Prostate gland (tissue), 2 donors: ENCODE results near the gene FAM83G.
"Not testable (repeated sequence)": the region's sequence is repeated elsewhere in the genome, so short reads cannot be mapped to it uniquely, and the experiment has no call there.

Source experiments
- POLR2A ChIP-seq: fragments of 450-650 bp; IDR thresholded peaks from one replicate; pipeline ENCODE4 v1.6.1; 2016; ENCODE audit warnings: antibody characterized with exemption, mild to moderate bottlenecking
- TF ChIP-seq, protein P1 (sequence below), 4 experiments: fragments of 200-600 bp in 2 of 4; fragments of 450-650 bp in 2 of 4; sonication (generic) in 2 of 4; IDR thresholded peaks; 1 replicate in 3 of 4; 2 replicates in 1 of 4; pipeline ENCODE4 v1.5.1; 2016 to 2019; ENCODE audit warnings: antibody characterized with exemption in 4 of 4, mild to moderate bottlenecking in 2 of 4, moderate library complexity in 2 of 4

DNA sequence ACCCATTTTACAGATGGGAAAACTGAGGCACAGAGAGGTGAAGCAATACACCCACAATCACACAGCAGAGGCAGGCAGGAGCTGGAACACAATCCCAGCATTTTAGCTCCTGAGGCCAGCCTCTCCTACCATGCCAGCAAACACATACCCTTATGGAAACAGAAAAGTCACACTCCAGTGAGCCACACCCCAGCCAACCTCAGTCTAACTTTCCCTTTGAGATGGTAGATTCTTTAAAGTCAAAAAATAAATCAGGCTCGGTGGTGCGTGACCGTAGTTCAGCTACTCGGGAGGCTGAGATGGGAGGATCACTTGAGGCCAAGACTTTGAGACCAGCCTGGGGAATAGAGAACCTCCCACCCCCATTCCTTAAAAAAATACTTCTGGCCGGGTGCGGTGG lies 31.6 kb upstream of the FAM83G start:
- TF ChIP-seq, protein P1, sequence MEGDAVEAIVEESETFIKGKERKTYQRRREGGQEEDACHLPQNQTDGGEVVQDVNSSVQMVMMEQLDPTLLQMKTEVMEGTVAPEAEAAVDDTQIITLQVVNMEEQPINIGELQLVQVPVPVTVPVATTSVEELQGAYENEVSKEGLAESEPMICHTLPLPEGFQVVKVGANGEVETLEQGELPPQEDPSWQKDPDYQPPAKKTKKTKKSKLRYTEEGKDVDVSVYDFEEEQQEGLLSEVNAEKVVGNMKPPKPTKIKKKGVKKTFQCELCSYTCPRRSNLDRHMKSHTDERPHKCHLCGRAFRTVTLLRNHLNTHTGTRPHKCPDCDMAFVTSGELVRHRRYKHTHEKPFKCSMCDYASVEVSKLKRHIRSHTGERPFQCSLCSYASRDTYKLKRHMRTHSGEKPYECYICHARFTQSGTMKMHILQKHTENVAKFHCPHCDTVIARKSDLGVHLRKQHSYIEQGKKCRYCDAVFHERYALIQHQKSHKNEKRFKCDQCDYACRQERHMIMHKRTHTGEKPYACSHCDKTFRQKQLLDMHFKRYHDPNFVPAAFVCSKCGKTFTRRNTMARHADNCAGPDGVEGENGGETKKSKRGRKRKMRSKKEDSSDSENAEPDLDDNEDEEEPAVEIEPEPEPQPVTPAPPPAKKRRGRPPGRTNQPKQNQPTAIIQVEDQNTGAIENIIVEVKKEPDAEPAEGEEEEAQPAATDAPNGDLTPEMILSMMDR (IDR thresholded peaks at IDR 0.05), result not testable (repeated sequence)
- TF ChIP-seq POLR2A, result not testable (repeated sequence)
